Dedifferentiated amniotic fluid mesenchymal stem cell (primary cell): ENCODE results near the gene DDC.
"Not testable (repeated sequence)": the region's sequence is repeated elsewhere in the genome, so short reads cannot be mapped to it uniquely, and the experiment has no call there.

Experiments used
- DNase-seq: peaks from one replicate; pipeline ENCODE4 v3.0.0-alpha.2; 2016; ENCODE audit errors: extremely low spot score

Gene DDC

GRCh38 chr7:50589364-50589763 lies 24.2 kb upstream of the DDC start:
- no peak for DNase-seq

- no peak for DNase-seq
These were observed 23.7 kb upstream of the DDC start for GRCh38 chr7:50588937-50589336.

GRCh38 chr7:50587737-50588136 lies 22.5 kb upstream of the DDC start:
- no peak for DNase-seq

- DNase-seq, result no peak
These were observed 19.7 kb upstream of the DDC start for GRCh38 chr7:50584793-50585408.

GRCh38 chr7:50584386-50584785 lies 19.2 kb upstream of the DDC start:
- DNase-seq, result no peak

- DNase-seq, result not testable (repeated sequence)
These were observed 18.1 kb upstream of the DDC start for GRCh38 chr7:50583295-50583694.

- DNase-seq, result not testable (repeated sequence)
These were observed 17.1 kb upstream of the DDC start for GRCh38 chr7:50582271-50582670.

- DNase-seq, result not testable (repeated sequence)
These were observed 15.5 kb upstream of the DDC start for GRCh38 chr7:50580666-50581065.

- no peak for DNase-seq
These were observed 14.9 kb upstream of the DDC start for GRCh38 chr7:50580057-50580456.

- DNase-seq, result not testable (repeated sequence)
These were observed 12.9 kb upstream of the DDC start for GRCh38 chr7:50578105-50578504.

- DNase-seq, result no peak
These were observed 12.4 kb upstream of the DDC start for GRCh38 chr7:50577569-50577968.

- DNase-seq, result not testable (repeated sequence)
These were observed 11.2 kb upstream of the DDC start for GRCh38 chr7:50576388-50576787.

GRCh38 chr7:50567715-50568261 lies 2.6 kb upstream of the DDC start:
- no peak for DNase-seq

GRCh38 chr7:50565977-50566376 lies 772 bp upstream of the DDC start:
- DNase-seq, result no peak

GRCh38 chr7:50565559-50565916 lies 333 bp upstream of the DDC start:
- no peak for DNase-seq

GRCh38 chr7:50564171-50564570 lies 1.0 kb downstream of the DDC start:
- DNase-seq, result no peak

GRCh38 chr7:50562136-50562535 lies 3.1 kb downstream of the DDC start:
- no peak for DNase-seq

GRCh38 chr7:50560865-50561351 lies 4.3 kb downstream of the DDC start:
- DNase-seq, result no peak

GRCh38 chr7:50559881-50560280 lies 5.3 kb downstream of the DDC start:
- no peak for DNase-seq

GRCh38 chr7:50558294-50559053 lies 6.7 kb downstream of the DDC start:
- DNase-seq, result no peak

- no peak for DNase-seq
These were observed 8.1 kb downstream of the DDC start for GRCh38 chr7:50557099-50557498.

GRCh38 chr7:50556247-50556991 lies 8.8 kb downstream of the DDC start:
- DNase-seq, result no peak
